GM21390 (cell line): ENCODE measurements around the gene HYAL2.
"Not testable (repeated sequence)": the region's sequence is repeated elsewhere in the genome, so short reads cannot be mapped to it uniquely, and the experiment has no call there.

Source experiments
- ATAC-seq: cut with Tn5 transposase; IDR thresholded peaks from one replicate; pipeline ENCODE4 v1.9.1; 2021; ENCODE audit not compliant: unreplicated experiment

HYAL2 gene

GRCh38 chr3:50293079-50293801 lies 29.3 kb downstream of the HYAL2 start:
- no peak for ATAC-seq

GRCh38 chr3:50292159-50293078 lies 30.1 kb downstream of the HYAL2 start, which contains the start of gene IFRD2:
IFRD2 (minus strand) TSS chr3:50292429; CDS start chr3:50292274, 155 bp downstream.
- peak; percentile 94 for ATAC-seq

- no peak for ATAC-seq
Measured at GRCh38 chr3:50290161-50290641, 32.3 kb downstream of the HYAL2 start.

GRCh38 chr3:50289130-50289529 lies 33.4 kb downstream of the HYAL2 start:
- no peak for ATAC-seq

- ATAC-seq: no peak
Measured at GRCh38 chr3:50288387-50289007, 34.0 kb downstream of the HYAL2 start.

GRCh38 chr3:50287262-50287661 lies 35.3 kb downstream of the HYAL2 start:
- no peak for ATAC-seq

GRCh38 chr3:50286322-50287227 lies 36.0 kb downstream of the HYAL2 start:
- ATAC-seq: no peak

GRCh38 chr3:50284121-50284520 lies 38.4 kb downstream of the HYAL2 start:
- not testable (repeated sequence) for ATAC-seq

GRCh38 chr3:50279255-50280016 lies 43.1 kb downstream of the HYAL2 start:
- no peak for ATAC-seq

GRCh38 chr3:50278880-50279224 lies 43.7 kb downstream of the HYAL2 start, which contains the start of gene LSMEM2:
LSMEM2 (plus strand) TSS chr3:50279087; CDS start chr3:50279114, 27 bp downstream.
- no peak for ATAC-seq

- no peak for ATAC-seq
Measured at GRCh38 chr3:50278123-50278879, 44.2 kb downstream of the HYAL2 start.

GRCh38 chr3:50276762-50277101 lies 45.8 kb downstream of the HYAL2 start:
- ATAC-seq: no peak

- no peak for ATAC-seq
Measured at GRCh38 chr3:50275996-50276761, 46.4 kb downstream of the HYAL2 start.

- no peak for ATAC-seq
Measured at GRCh38 chr3:50275141-50275995, 47.2 kb downstream of the HYAL2 start.

GRCh38 chr3:50274371-50275104 lies 48.0 kb downstream of the HYAL2 start:
- no peak for ATAC-seq

- no peak for ATAC-seq
Measured at GRCh38 chr3:50273689-50274065, 48.9 kb downstream of the HYAL2 start.
